Measurements from ENCODE around the gene TRAPPC2L. TPM values are rescaled to one million over a fixed set of nuclear protein-coding genes. Genes with fewer than 3 reads are reported as not detected.

The TRAPPC2L gene
- total RNA-seq, 1 experiment from 2014 or later: 94.1 TPM

DNA sequence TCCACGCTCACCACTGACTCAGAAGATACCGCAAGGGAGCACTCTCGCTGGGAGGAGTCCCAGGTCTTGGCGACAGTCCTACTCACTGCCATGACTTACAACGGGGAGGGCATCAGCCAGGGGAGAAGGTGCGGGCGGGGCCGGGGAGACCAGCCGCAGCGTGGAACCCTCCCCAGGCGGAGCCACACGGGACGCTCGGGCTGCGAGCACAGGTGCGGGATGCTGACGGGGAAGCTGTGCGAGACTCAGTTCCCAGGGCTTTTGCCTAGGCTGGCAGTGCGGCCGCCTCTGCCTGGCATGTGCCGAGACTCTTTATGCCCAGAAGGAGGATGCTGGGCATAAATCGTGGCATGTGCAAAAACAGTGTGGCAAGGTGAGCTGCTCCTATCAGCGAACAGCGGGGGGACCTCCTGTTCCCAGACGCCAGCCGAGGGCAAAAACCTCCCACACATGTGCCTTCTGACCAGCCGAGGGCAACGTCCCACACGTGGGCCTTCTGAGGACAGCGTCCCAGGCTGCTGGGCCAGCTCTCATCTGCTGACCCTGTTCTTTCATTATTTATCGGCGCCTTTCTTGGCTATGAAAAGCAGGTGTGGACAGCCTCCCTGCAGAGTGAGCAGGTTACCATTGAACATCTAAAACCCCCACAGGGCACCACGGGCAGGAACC lies 6.3 kb upstream of the TRAPPC2L start:
- Histone ChIP-seq H3K4me2 (ENCODE audit: low read length) (no peak overlapping the region), H3K79me2 (ENCODE audit: insufficient read depth, low read length) (peaks cover 4% of the 10 kb centered on the region; the same call in 1 of the 2 replicates), H4K20me1 (ENCODE audit: insufficient read depth) (no peaks in the 10 kb centered on the region), H3K9me2 (ENCODE audit: insufficient read depth) (no peaks in the 10 kb centered on the region), H3K36me3 (ENCODE audit: control insufficient read depth in 1 of 2, insufficient read depth in 2 of 2, low read length in 2 of 2) (no peaks in the 10 kb centered on the region), H3K4me3 (replicated peaks in 1 of 2; ENCODE audit: low read depth in 1 of 2, low read length in 2 of 2) (no peak overlapping the region), H3K27ac (ENCODE audit: low read depth, low read length) (no peak overlapping the region), H3K4me1 (ENCODE audit: control insufficient read depth in 1 of 2, insufficient read depth in 2 of 2, low read length in 2 of 2) (peaks cover 10% of the 10 kb centered on the region in 2 experiments), H3K27me3 (ENCODE audit: insufficient read depth, low read length) (no peaks in the 10 kb centered on the region), H2AFZ (ENCODE audit: low read depth, low read length, poor library complexity, severe bottlenecking) (no peak overlapping the region), H3K9ac (ENCODE audit: low read length) (no peak overlapping the region), H3K9me3 (ENCODE audit: control insufficient read depth in 1 of 2, insufficient read depth in 1 of 2, low read depth in 1 of 2, low read length in 2 of 2) (no peaks in the 10 kb centered on the region)
- CTCF ChIA-PET: no interaction called here
- DNase-seq (ENCODE audit: low read depth, low spot score): no peak
- intact Hi-C loops (cut with micrococcal nuclease): no loop called here
- POLR2A ChIA-PET: no interaction called here
- no TSS peak for BruUV-seq (replicated peaks)
- no peak for TF ChIP-seq CTCF (IDR thresholded peaks at IDR 0.05 in 2 of 3, conservative IDR thresholded peaks at IDR 0.05 in 1 of 3; ENCODE audit: borderline replicate concordance in 1 of 3, insufficient read depth in 1 of 3, low read depth in 2 of 3, low read length in 2 of 3)
- RAD21 ChIA-PET (ENCODE audit: low non-redundant PET in 1 of 2, low total read pairs in 2 of 2, uncharacterized antibody in 2 of 2, unreplicated experiment in 2 of 2): no interaction called here
- ATAC-seq: no peak

DNA sequence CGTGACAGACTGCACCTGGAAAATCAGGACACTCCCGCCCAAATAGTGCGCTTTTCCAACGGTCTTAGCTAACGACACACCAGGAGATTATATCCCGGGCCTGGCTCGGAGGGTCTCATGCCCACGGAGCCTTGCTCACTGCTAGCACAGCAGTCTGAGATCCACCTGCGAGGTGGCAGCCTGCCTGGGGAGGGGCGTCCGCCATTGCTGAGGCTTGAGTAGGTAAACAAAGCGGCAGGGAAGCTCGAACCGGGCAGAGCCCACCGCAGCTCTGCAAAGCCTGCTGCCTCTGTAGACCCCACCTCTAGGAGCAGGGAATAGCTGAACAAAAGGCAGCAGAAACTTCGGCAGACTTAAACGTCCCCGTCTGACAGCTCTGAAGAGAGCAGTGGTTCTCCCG lies 5.3 kb upstream of the TRAPPC2L start:
- peaks cover 14 to 16% of the 10 kb centered on the region in 2 experiments for H3K4me1 ChIP-seq (ENCODE audit: control insufficient read depth in 1 of 2, insufficient read depth in 2 of 2, low read length in 2 of 2)
- no peaks in the 10 kb centered on the region for H3K27me3 ChIP-seq (ENCODE audit: insufficient read depth, low read length)
- POLR2A ChIA-PET: no interaction called here
- RAD21 ChIA-PET (ENCODE audit: low non-redundant PET in 1 of 2, low total read pairs in 2 of 2, uncharacterized antibody in 2 of 2, unreplicated experiment in 2 of 2): no interaction called here
- H3K9me3 ChIP-seq (ENCODE audit: control insufficient read depth in 1 of 2, insufficient read depth in 1 of 2, low read depth in 1 of 2, low read length in 2 of 2): no peaks in the 10 kb centered on the region
- H3K79me2 ChIP-seq (ENCODE audit: insufficient read depth, low read length): peaks cover 10% of the 10 kb centered on the region; the same call in 1 of the 2 replicates
- DNase-seq (ENCODE audit: low read depth, low spot score) (no peak), ATAC-seq (no peak)
- no peaks in the 10 kb centered on the region for H4K20me1 ChIP-seq (ENCODE audit: insufficient read depth)
- BruUV-seq (replicated peaks): no TSS peak
- H3K27ac ChIP-seq (ENCODE audit: low read depth, low read length): no peak overlapping the region
- no peak overlapping the region for H2AFZ ChIP-seq (ENCODE audit: low read depth, low read length, poor library complexity, severe bottlenecking)
- H3K36me3 ChIP-seq (ENCODE audit: control insufficient read depth in 1 of 2, insufficient read depth in 2 of 2, low read length in 2 of 2): no peaks in the 10 kb centered on the region
- no peak overlapping the region for H3K4me2 ChIP-seq (ENCODE audit: low read length)
- CTCF ChIA-PET: no interaction called here
- H3K9me2 ChIP-seq (ENCODE audit: insufficient read depth): no peaks in the 10 kb centered on the region
- no peak overlapping the region for H3K4me3 ChIP-seq (replicated peaks in 1 of 2; ENCODE audit: low read depth in 1 of 2, low read length in 2 of 2)
- intact Hi-C loops (cut with micrococcal nuclease): no loop called here
- H3K9ac ChIP-seq (ENCODE audit: low read length): no peak overlapping the region
- TF ChIP-seq YY1 (IDR thresholded peaks at IDR 0.05; ENCODE audit: extremely low read depth, insufficient replicate concordance, low read depth, low read length) (no peak), CBX3 (IDR thresholded peaks at IDR 0.05; ENCODE audit: low read depth) (no peak), EGR1 (IDR thresholded peaks at IDR 0.05; ENCODE audit: low read depth) (no peak), EZH2phosphoT487 (IDR thresholded peaks at IDR 0.05; ENCODE audit: borderline replicate concordance) (no peak), ZNF274 (IDR thresholded peaks at IDR 0.05; ENCODE audit: low read depth, low read length) (no peak), REST (IDR thresholded peaks at IDR 0.05; ENCODE audit: low read depth) (no peak), TCF7L2 (IDR thresholded peaks at IDR 0.05; ENCODE audit: borderline replicate concordance, extremely low read depth, insufficient read depth, insufficient read length) (no peak), POLR2AphosphoS5 (IDR thresholded peaks at IDR 0.05; ENCODE audit: low read depth, low read length) (no peak), ATF3 (IDR thresholded peaks at IDR 0.05) (no peak), ZFX (IDR thresholded peaks at IDR 0.05) (no peak), POLR2A (IDR thresholded peaks at IDR 0.05; ENCODE audit: borderline replicate concordance, extremely low read depth, insufficient read depth, insufficient read length) (no peak), SP1 (IDR thresholded peaks at IDR 0.05; ENCODE audit: low read depth) (no peak), ELF1 (IDR thresholded peaks at IDR 0.05; ENCODE audit: borderline replicate concordance, low read depth) (no peak), FOSL1 (IDR thresholded peaks at IDR 0.05; ENCODE audit: low read depth) (no peak), SRF (IDR thresholded peaks at IDR 0.05; ENCODE audit: low read depth) (no peak)

All from HCT116 (cell line).